IMR-90 (cell line): ENCODE results near the gene PEX5. TPM values are rescaled to one million over a fixed set of nuclear protein-coding genes. Genes with fewer than 3 reads are reported as not detected.

Experiments used
- ATAC-seq: fragments of 200-7000 bp; cut with Tn5 transposase; 2 replicates; pipeline ENCODE4 v1.9.1; 2020; ENCODE audit warnings: low read depth, mild to moderate bottlenecking, moderate library complexity
- BruUV-seq: library from RNA; stranded (reverse); fragments of 400-500 nt; replicated peaks from 2 replicates; lab custom pipeline; 2021; lab: Mats Ljungman, UMichigan
- CTCF ChIA-PET: fragments of 300-600 bp; formaldehyde crosslinking; extraction: SDS; loops from one replicate; lab custom pipeline; 2021; ENCODE audit warnings: antibody characterized with exemption; lab: Yijun Ruan, JAX
- POLR2A ChIA-PET: fragments of 300-600 bp; sonication (Branson Sonifier 250); formaldehyde crosslinking; loops from one replicate; lab custom pipeline; 2022; ENCODE audit warnings: antibody characterized with exemption; ENCODE audit not compliant: unreplicated experiment; lab: Charles Lee
- DNase-seq: peaks from one replicate; pipeline ENCODE4 v3.0.0; 2013
- H2AFZ ChIP-seq: replicated peaks from 2 replicates; pipeline ENCODE3; 2013; ENCODE audit warnings: low read length, mild to moderate bottlenecking; ENCODE audit not compliant: poor library complexity
- H2AK5ac ChIP-seq: 2 replicates; pipeline ENCODE4 v1.6.1; 2013; ENCODE audit warnings: low read depth, low read length, inconsistent platforms
- H2AK9ac ChIP-seq: replicated peaks from 2 replicates; pipeline ENCODE3; 2013; ENCODE audit warnings: mild to moderate bottlenecking, low read depth, low read length, moderate library complexity; ENCODE audit not compliant: poor library complexity
- H2BK120ac ChIP-seq: 2 replicates; pipeline ENCODE4 v1.6.1; 2013; ENCODE audit warnings: low read depth, low read length, inconsistent platforms
- H2BK15ac ChIP-seq: 3 replicates; pipeline ENCODE4 v1.6.1; 2013; ENCODE audit warnings: low read depth, low read length, inconsistent platforms
- H2BK20ac ChIP-seq: 2 replicates; pipeline ENCODE4 v1.6.1; 2013; ENCODE audit warnings: low read depth, mild to moderate bottlenecking, inconsistent platforms, low read length, moderate library complexity
- H2BK5ac ChIP-seq: 2 replicates; pipeline ENCODE4 v1.6.1; 2013; ENCODE audit warnings: mild to moderate bottlenecking, low read depth, low read length, inconsistent platforms; ENCODE audit not compliant: poor library complexity, severe bottlenecking
- H3K14ac ChIP-seq: replicated peaks from 2 replicates; pipeline ENCODE4 v1.6.1; 2013; ENCODE audit warnings: low read depth, low read length, inconsistent platforms
- H3K18ac ChIP-seq: 2 replicates; pipeline ENCODE4 v1.6.1; 2013; ENCODE audit warnings: low read depth, low read length, control low read depth
- H3K23ac ChIP-seq: 2 replicates; pipeline ENCODE4 v1.6.1; 2013; ENCODE audit warnings: low read depth, low read length, inconsistent platforms
- H3K27ac ChIP-seq: 2 replicates; pipeline ENCODE4 v1.5.1; 2013; ENCODE audit warnings: mild to moderate bottlenecking, control low read depth, low read length; ENCODE audit not compliant: insufficient read depth
- H3K27me3 ChIP-seq: 2 replicates; pipeline ENCODE4 v1.6.1; 2013; ENCODE audit warnings: low read length; ENCODE audit not compliant: control insufficient read depth, insufficient read depth
- H3K36me3 ChIP-seq: 2 replicates; pipeline ENCODE4 v1.6.1; 2013; ENCODE audit warnings: low read length, mixed read lengths; ENCODE audit not compliant: control insufficient read depth, insufficient read depth
- H3K4ac ChIP-seq: 2 replicates; pipeline ENCODE4 v1.6.1; 2013; ENCODE audit warnings: low read depth, low read length, inconsistent platforms
- H3K4me1 ChIP-seq: 2 replicates; pipeline ENCODE4 v1.6.1; 2013; ENCODE audit warnings: low read length, mixed read lengths; ENCODE audit not compliant: control insufficient read depth, insufficient read depth
- H3K4me2 ChIP-seq: 2 replicates; pipeline ENCODE4 v1.6.1; 2013; ENCODE audit warnings: low read depth, mild to moderate bottlenecking, control low read depth, low read length, moderate library complexity
- H3K4me3 ChIP-seq: 2 replicates; pipeline ENCODE4 v1.5.1; 2013; ENCODE audit warnings: low read depth, mild to moderate bottlenecking, control low read depth, low read length, moderate library complexity; ENCODE audit not compliant: insufficient read depth
- H3K56ac ChIP-seq: 2 replicates; pipeline ENCODE4 v1.6.1; 2013; ENCODE audit warnings: low read length, inconsistent platforms; ENCODE audit not compliant: insufficient read depth; ENCODE audit errors: extremely low read depth
- H3K79me1 ChIP-seq, 2 experiments: 2 replicates each; pipeline ENCODE4 v1.6.1; 2013; ENCODE audit warnings: low read length in 2 of 2, inconsistent platforms in 1 of 2, low read depth in 1 of 2
- H3K9ac ChIP-seq: 2 replicates; pipeline ENCODE4 v1.6.1; 2013; ENCODE audit warnings: low read depth, low read length, control low read depth
- H3K9me1 ChIP-seq: 2 replicates; pipeline ENCODE4 v1.6.1; 2013; ENCODE audit warnings: low read length, inconsistent platforms; ENCODE audit not compliant: insufficient read depth
- H3K9me3 ChIP-seq: 2 replicates; pipeline ENCODE4 v1.6.1; 2013; ENCODE audit warnings: low read length; ENCODE audit not compliant: control insufficient read depth, insufficient read depth
- H4K20me1 ChIP-seq: 2 replicates; pipeline ENCODE4 v1.6.1; 2013; ENCODE audit warnings: low read length, inconsistent platforms; ENCODE audit not compliant: insufficient read depth
- H4K5ac ChIP-seq: 2 replicates; pipeline ENCODE4 v1.6.1; 2013; ENCODE audit warnings: mild to moderate bottlenecking, low read depth, low read length, control low read depth
- H4K8ac ChIP-seq, 2 experiments: 2 replicates each; pipeline ENCODE4 v1.6.1; 2013; ENCODE audit warnings: low read depth in 2 of 2, low read length in 2 of 2, control low read depth in 1 of 2, inconsistent platforms in 1 of 2
- H4K91ac ChIP-seq: 2 replicates; pipeline ENCODE4 v1.6.1; 2013; ENCODE audit warnings: low read depth, low read length, inconsistent platforms; ENCODE audit not compliant: insufficient read depth
- BHLHE40 ChIP-seq: fragments of 150-350 bp; IDR thresholded peaks from 2 replicates; pipeline ENCODE4 v1.6.1; 2016; ENCODE audit warnings: mild to moderate bottlenecking, low read depth, low read length
- CEBPB ChIP-seq: IDR thresholded peaks from 2 replicates; pipeline ENCODE4 v1.6.1; 2012; ENCODE audit warnings: low read depth, low read length, improper control_type of control experiment
- CHD1 ChIP-seq: IDR thresholded peaks from 2 replicates; pipeline ENCODE4 v1.6.1; 2012; ENCODE audit warnings: low read depth, low read length, improper control_type of control experiment
- CTCF ChIP-seq: conservative IDR thresholded peaks from 2 replicates; pipeline ENCODE4 v1.5.1; 2012; ENCODE audit warnings: mild to moderate bottlenecking, low read depth, low read length, improper control_type of control experiment
- ELK1 ChIP-seq: fragments of 150-350 bp; IDR thresholded peaks from 2 replicates; pipeline ENCODE4 v1.6.1; 2016; ENCODE audit warnings: low read depth, mild to moderate bottlenecking, low read length, moderate library complexity, borderline replicate concordance
- MAFK ChIP-seq: IDR thresholded peaks from 2 replicates; pipeline ENCODE4 v1.6.1; 2012; ENCODE audit warnings: low read depth, low read length, improper control_type of control experiment
- MAZ ChIP-seq: IDR thresholded peaks from 2 replicates; pipeline ENCODE4 v1.6.1; 2012; ENCODE audit warnings: low read depth, mild to moderate bottlenecking, low read length, improper control_type of control experiment, moderate library complexity, borderline replicate concordance
- MXI1 ChIP-seq: IDR thresholded peaks from 2 replicates; pipeline ENCODE4 v1.6.1; 2012; ENCODE audit warnings: low read depth, mild to moderate bottlenecking, low read length, moderate library complexity, borderline replicate concordance
- NFE2L2 ChIP-seq: fragments of 150-350 bp; IDR thresholded peaks from 2 replicates; pipeline ENCODE4 v1.6.1; 2016; ENCODE audit warnings: low read depth, mild to moderate bottlenecking, low read length
- POLR2A ChIP-seq: IDR thresholded peaks from 2 replicates; pipeline ENCODE4 v1.6.1; 2012; ENCODE audit warnings: mild to moderate bottlenecking, low read depth, low read length
- RCOR1 ChIP-seq: IDR thresholded peaks from 2 replicates; pipeline ENCODE4 v1.6.1; 2012; ENCODE audit warnings: mild to moderate bottlenecking, low read length, improper control_type of control experiment; ENCODE audit not compliant: insufficient replicate concordance
- RFX5 ChIP-seq: IDR thresholded peaks from 2 replicates; pipeline ENCODE4 v1.8.0; 2012; ENCODE audit warnings: low read depth, mild to moderate bottlenecking, low read length, moderate library complexity
- SMC3 ChIP-seq: fragments of 150-350 bp; IDR thresholded peaks from 2 replicates; pipeline ENCODE4 v1.6.1; 2016; ENCODE audit warnings: low read depth, mild to moderate bottlenecking, antibody characterized with exemption, low read length, moderate library complexity
- USF2 ChIP-seq: fragments of 150-350 bp; IDR thresholded peaks from 2 replicates; pipeline ENCODE4 v1.6.1; 2017; ENCODE audit warnings: mild to moderate bottlenecking, antibody characterized with exemption, low read length, low read depth
- dilution Hi-C: fragments of 300-500 bp; cut with HindIII; formaldehyde crosslinking; loops from one replicate; pipeline ENCODE4 v1.14.3; 2018; ENCODE audit warnings: low sequenced_read_pairs; ENCODE audit not compliant: unreplicated experiment
- in situ Hi-C: fragments of 300-500 bp; cut with MboI; formaldehyde crosslinking; loops from 3 replicates; pipeline ENCODE4 v1.14.3; 2019; ENCODE audit warnings: low sequenced_read_pairs, inconsistent platforms, mixed read lengths
- intact Hi-C: fragments of 100-400 bp; cut with micrococcal nuclease; formaldehyde crosslinking; loops from 2 replicates; pipeline ENCODE4 v1.10.0; 2022
- polyA plus RNA-seq, 3 experiments: library from polyadenylated mRNA; depleted of rRNA; stranded (reverse); fragments of >200 nt; gene quantifications; 2 replicates each; pipeline ENCODE4 v1.2.3, GENCODE V29; 2012; ENCODE audit warnings: low replicate concordance in 1 of 3
- total RNA-seq: library from RNA; depleted of rRNA; stranded (reverse); fragments of >200 nt; gene quantifications from 2 replicates; pipeline ENCODE4 v1.2.3, GENCODE V29; 2012

The PEX5 gene
- total and polyA plus RNA-seq, 2 of the 4 experiments (the other 2 are of a cell fraction) = 14.4 to 18.3 TPM

GRCh38 chr12:7169951-7170350, 19.5 kb upstream of the PEX5 start:
- POLR2A ChIA-PET = no interaction called here

More at GRCh38 chr12:7169951-7170350, 19.5 kb upstream of the PEX5 start:
- Histone ChIP-seq H3K14ac (no peak overlapping the region), H4K5ac (no peak overlapping the region), H3K4me1 (no peaks in the 10 kb centered on the region), H4K20me1 (no peaks in the 10 kb centered on the region), H3K18ac (no peak overlapping the region), H3K27me3 (no peaks in the 10 kb centered on the region; the same call in 1 of the 2 replicates), H3K36me3 (no peaks in the 10 kb centered on the region), H3K4ac (no peak overlapping the region), H3K9ac (no peak overlapping the region), H2AFZ (no peak overlapping the region), H2BK20ac (no peak overlapping the region), H4K8ac (no peak overlapping the region), H3K56ac (no peak overlapping the region), H3K9me1 (no peaks in the 10 kb centered on the region), H3K79me1 (no peaks in the 10 kb centered on the region), H3K4me3 (no peak overlapping the region), H2BK120ac (no peak overlapping the region), H2AK5ac (no peak overlapping the region), H3K4me2 (no peak overlapping the region), H2BK5ac (no peak overlapping the region), H3K27ac (no peak overlapping the region), H4K91ac (no peak overlapping the region), H3K9me3 (peaks cover 25% of the 10 kb centered on the region), H2AK9ac (no peak overlapping the region), H3K23ac (no peak overlapping the region), H2BK15ac (no peak overlapping the region)
- TF ChIP-seq USF2 (no peak), BHLHE40 (no peak), CTCF (no peak), POLR2A (no peak), CEBPB (no peak), SMC3 (no peak), RFX5 (no peak), ELK1 (no peak), MAFK (no peak), MXI1 (no peak), CHD1 (no peak), RCOR1 (no peak), NFE2L2 (no peak), MAZ (no peak)
- CTCF ChIA-PET = no interaction called here
- BruUV-seq = no TSS peak
- dilution Hi-C loops (no loop called here), in situ Hi-C loops (no loop called here), intact Hi-C loops (no loop called here)
- ATAC-seq (no peak), DNase-seq (no peak)
